ENCODE data around the gene SORBS1.

- TF ChIP-seq GLIS1 (tag by site-specific recombination; IDR thresholded peaks at IDR 0.05) (no peak), HOXA7 (CRISPR knock-in tag; IDR thresholded peaks at IDR 0.05; ENCODE audit: borderline replicate concordance) (no peak), CTCF (tag by site-specific recombination; IDR thresholded peaks at IDR 0.05) (no peak), ZBTB26 (tag by site-specific recombination; optimal IDR thresholded peaks at IDR 0.05) (no peak), ELK4 (IDR thresholded peaks at IDR 0.05; ENCODE audit: borderline replicate concordance, low read depth, low read length) (no peak), ZNF146 (tag by site-specific recombination; IDR thresholded peaks at IDR 0.05) (no peak), ZNF660 (tag by site-specific recombination; IDR thresholded peaks at IDR 0.05) (no peak), ZNF121 (tag by site-specific recombination; IDR thresholded peaks at IDR 0.05) (no peak), BCL11A (tag by site-specific recombination; IDR thresholded peaks at IDR 0.05; ENCODE audit: low read depth) (no peak), ZNF335 (tag by site-specific recombination; conservative IDR thresholded peaks at IDR 0.05) (no peak), ZNF114 (tag by site-specific recombination; IDR thresholded peaks at IDR 0.05) (no peak), ZSCAN16 (tag by site-specific recombination; IDR thresholded peaks at IDR 0.05) (no peak), ZNF274 (IDR thresholded peaks at IDR 0.05; ENCODE audit: low read length) (no peak), ZNF274 (tag by site-specific recombination; IDR thresholded peaks at IDR 0.05; ENCODE audit: borderline replicate concordance) (no peak), ZNF292 (tag by site-specific recombination; IDR thresholded peaks at IDR 0.05; ENCODE audit: borderline replicate concordance, low read depth) (no peak)
These were observed 111.0 kb downstream of the SORBS1 start for GRCh38 chr10:95450188-95450587.

Measured in HEK293 (cell line).